HG02852 (cell line): Measurements from ENCODE around the gene CFAP43.

Source experiments
- ATAC-seq: cut with Tn5 transposase; IDR thresholded peaks from one replicate; pipeline ENCODE4 v1.9.1; 2021; ENCODE audit warnings: mild to moderate bottlenecking, moderate library complexity; ENCODE audit not compliant: unreplicated experiment

CFAP43 gene

DNA sequence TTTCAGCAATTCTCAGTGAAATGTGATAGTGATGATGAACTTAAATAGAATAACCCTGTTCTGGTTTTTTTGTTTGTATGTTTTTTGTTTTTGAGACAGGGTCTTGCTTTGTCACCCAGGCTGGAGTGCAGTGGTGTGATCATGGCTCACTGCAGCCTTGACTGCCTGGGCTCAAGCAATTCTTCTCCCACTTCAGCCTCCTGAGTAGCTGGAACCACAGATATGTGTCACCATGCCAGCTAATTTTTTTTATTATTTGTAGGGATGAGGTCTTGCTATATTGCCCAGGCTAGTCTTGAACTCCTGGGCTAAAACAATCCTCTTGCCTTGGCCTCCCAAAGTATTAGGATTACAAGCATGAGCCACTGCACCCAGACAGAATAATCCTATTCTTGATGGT lies 132.2 kb downstream of the CFAP43 start:
- no peak for ATAC-seq

DNA sequence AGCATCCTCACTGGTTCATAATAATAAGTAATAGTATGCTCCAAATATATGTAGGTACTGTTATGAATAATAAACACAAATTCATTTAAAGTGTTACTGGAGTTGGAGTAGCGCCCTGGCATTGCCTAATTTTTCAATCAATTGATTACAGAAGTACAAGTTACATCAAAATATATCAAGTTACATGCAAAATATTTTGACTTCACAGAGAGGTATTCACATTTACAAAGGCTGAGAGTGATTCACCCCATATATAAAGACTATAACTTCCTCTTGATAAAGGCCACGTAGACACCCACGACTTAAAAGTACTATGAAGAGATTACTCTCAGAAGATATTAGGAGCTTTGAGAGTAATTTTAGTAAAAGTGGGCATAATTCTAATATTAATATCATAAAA lies 132.9 kb downstream of the CFAP43 start:
- ATAC-seq, result no peak

DNA sequence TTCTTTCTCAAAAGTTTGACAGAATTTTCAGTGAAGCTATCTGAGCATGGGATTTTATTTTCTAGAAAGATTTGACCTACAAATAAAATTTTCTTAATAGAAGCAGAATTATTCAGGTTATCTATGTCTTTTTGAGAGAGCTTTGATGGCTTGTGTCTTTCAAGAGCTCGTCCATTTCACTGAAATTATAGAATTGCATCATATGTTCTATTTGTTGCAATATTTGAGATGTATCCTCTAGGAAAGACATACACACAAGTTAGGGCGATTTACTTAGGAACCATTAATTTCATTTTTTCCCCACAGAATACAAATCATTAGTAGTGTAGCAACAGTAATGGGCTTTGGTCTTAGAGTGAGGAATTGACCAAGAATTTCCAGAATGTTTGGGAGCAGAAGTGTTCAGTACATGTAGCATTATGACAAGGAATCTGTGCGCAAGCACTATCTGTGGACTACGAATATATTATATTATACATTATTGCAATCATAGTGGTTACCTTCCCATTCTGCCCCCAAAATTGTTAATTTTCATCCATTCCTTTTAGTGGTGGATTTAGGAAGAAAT lies 133.7 kb downstream of the CFAP43 start:
- no peak for ATAC-seq

DNA sequence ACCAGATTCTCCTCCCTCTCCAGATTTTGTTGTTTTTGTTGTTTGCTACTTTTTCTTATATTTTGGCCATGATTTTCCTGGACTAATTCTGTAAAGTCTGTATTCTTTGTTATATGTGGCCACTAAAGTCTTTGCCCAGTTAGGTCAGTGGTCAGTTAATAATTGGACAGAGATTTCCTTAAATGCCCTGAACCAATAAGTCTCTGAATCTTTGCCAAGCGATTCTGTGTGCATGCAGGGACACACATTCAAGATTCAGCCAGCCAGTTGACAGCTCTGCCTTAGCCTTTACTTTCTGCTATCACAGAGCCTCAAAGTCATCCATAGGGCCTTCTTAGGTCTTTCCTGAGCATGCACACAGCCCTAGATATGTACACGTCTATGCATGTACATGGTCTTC lies 135.5 kb downstream of the CFAP43 start:
- ATAC-seq, result no peak

DNA sequence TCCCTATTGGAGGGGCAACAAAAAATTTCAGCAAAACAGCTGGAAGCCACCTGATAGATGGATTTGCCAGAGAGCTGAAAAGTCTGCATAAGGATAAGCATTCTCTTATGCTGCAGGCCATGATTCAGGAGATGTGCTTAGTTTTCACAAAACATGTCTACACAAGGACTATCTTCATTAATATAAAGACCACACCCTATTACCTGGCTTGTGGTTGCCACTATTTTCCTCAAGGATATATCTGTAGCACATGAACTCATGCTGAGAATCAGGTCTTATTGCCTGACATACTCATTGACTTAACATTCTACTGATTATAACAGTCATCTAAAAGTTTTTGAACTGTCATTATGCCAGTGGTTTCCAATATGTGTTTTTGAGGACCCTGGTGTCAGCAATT lies 139.4 kb downstream of the CFAP43 start:
- no peak for ATAC-seq

DNA sequence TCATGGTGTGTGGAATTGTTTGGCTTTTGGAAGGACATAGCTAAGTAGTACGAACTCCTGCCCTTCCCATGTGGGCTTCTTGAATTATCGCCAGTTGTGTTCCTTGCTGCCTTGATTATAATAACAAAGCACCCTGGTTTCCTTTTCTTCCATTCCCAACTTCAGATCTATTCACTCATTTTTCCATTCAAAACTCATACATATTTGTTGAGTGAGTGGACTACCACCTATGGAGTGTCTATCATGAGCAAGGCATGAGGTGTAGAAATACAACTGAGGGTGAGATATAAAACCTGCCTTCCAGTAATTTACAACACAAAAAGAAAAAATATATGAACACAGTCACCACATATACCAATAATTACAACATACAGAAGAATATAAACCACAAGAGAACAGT lies 141.6 kb downstream of the CFAP43 start:
- ATAC-seq, result no peak

DNA sequence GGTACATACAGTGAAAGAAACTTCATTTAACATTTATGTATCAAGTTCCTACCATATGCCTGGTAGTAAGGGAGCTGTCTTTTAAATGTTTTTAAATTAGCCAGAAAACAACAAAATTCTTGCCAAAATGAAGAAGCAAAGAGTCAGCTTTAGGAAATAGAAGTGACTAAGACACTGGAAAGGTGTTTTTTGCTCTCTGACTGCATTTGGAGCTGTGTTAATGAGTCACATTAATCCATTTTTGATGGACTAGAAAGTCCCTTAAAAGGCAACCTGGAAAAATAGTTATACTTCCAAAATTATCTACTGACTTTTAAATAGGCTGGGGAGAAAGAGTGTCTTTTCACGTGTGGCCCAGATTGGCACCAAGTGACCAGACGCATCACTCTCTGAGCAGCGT lies 142.5 kb downstream of the CFAP43 start:
- ATAC-seq, result no peak

DNA sequence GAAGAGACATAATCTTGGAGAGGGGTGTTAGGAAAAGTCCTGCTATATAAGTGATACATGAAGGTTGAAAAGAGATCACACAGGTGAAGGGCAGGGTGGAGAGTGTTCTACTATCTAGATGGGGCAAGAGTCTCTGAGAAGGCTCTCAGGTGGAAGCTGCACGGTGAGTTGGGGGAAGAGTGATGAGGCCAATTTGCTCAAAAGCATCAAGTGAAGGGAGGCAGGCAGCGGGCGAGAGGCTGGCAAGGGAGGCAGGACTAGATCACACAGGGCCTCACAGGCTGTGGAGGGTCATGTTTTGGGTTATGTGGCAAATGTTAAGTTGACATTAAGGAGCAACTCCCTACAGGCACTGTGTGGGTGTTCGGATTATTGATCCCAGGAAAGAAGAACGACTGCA lies 143.9 kb downstream of the CFAP43 start:
- ATAC-seq, result no peak

DNA sequence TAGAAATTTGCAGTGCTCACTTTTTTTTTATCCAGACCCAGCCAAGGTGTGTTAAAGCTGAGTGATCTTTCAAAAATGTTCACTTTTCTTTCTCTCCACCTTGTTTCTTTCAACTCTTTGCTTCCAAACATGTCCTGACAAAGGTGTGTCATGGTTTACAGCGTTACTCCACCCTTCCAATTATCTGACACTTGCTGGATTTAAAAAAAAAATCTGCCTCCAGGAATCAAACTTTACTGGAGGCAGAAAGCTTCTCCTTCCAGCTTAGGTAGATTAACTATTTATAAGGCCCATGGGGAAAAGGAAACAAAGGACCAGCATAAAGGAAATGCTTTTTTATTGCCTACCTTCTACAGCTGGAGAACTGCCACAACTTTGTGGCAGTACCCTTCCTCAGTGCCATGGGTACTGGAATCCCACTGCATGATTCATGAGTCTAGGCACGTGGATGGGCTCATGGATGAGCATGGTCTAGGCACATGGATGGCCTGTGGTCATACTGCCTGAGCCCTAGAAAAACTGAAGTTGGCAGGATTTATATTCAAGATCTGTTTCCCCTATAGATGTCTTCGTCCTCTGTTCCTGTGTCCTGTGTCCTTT lies 146.3 kb downstream of the CFAP43 start, which contains the start of gene COL17A1:
COL17A1 (minus strand) TSS at position 80 of the 600 bp plus-strand sequence. CDS start 5,207 bp downstream, outside the sequence.
- no peak for ATAC-seq

DNA sequence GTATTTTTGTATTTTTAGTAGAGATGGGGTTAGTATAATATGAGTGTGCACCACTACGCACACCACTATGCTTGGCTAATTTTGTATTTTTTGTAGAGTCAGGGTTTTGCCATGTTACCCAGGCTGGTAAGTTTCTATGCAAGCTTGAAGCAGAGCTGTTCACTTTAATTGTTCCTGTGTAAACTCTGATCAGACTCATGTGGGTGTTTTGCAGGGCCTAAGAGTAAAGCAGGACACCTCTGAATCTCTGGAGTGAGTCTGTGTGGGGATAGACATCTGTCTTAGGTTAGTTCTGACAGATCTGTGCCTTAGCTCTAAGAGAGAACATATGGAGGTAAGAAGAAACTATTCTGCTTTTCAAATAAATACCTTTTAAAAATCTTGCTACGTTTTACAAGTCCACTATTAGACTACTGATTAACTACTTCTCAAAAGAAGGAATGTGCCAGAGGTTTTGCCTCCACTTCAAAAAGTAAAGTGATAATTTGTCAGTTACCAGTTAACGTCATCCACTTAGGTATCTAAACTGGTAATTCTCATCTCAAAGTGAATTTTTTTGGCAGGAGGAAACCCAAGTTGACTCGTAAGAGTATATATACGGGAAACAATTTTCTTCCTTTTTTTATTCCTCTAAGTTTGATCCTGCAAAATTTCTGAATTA lies 147.6 kb downstream of the CFAP43 start:
- ATAC-seq, result no peak

DNA sequence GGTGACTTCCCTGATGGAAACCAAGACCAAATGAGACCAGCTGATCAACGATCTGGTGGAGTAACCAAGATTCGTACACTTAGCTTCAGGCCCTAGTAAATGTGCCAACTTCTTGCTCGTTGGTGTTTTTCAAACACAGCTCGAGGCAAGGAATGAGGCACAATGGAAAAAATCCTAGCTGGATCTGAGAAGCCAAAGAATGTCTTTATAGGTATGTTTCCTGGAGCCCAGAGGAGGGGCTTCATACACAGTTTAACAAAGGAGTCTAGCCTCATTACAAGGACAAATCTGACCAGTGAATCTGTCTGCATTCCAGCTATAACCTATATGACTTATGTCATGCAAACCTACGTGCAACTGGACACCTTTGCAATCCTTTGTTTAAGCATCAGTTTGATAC lies 150.2 kb downstream of the CFAP43 start:
- no peak for ATAC-seq

DNA sequence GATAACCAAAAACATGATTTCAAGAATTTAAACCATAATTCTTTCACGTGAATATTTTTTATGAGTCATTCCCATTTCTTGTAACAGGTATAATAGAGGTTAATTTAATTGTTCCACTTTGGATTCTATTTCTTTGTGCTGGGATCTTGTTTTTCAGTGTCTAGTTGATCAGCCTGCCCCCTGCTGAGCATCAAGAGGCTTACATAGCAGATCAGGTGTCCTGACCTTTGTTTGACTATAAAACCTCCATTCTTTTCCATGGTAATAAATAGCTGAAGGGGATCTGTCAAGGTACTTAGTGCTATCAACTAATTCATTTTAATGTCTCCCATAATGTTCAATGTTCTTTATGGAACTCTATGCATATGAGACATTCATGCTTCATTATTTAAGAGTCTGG lies 151.4 kb downstream of the CFAP43 start:
- no peak for ATAC-seq
